GM21360 (cell line): ENCODE results near the gene TLCD5.

Experiments
- ATAC-seq: cut with Tn5 transposase; IDR thresholded peaks from one replicate; pipeline ENCODE4 v1.9.1; 2021; ENCODE audit warnings: mild to moderate bottlenecking, moderate library complexity; ENCODE audit not compliant: unreplicated experiment

The TLCD5 gene

GRCh38 chr11:120336641-120337354, 11.7 kb downstream of the TLCD5 start:
- peak; percentile 29 for ATAC-seq

- ATAC-seq = no peak
Measured at GRCh38 chr11:120337355-120338106, 12.4 kb downstream of the TLCD5 start.

GRCh38 chr11:120338107-120338933, 13.2 kb downstream of the TLCD5 start:
- ATAC-seq = no peak

- no peak for ATAC-seq
Measured at GRCh38 chr11:120339394-120339890, 14.3 kb downstream of the TLCD5 start.

GRCh38 chr11:120340529-120340928, 15.4 kb downstream of the TLCD5 start:
- no peak for ATAC-seq

- ATAC-seq = no peak
Measured at GRCh38 chr11:120342226-120342625, 17.1 kb downstream of the TLCD5 start.

- ATAC-seq = no peak
Measured at GRCh38 chr11:120342678-120343077, 17.6 kb downstream of the TLCD5 start.

GRCh38 chr11:120343429-120343828, 18.3 kb downstream of the TLCD5 start:
- ATAC-seq = peak; percentile 46

GRCh38 chr11:120344302-120345004, 19.4 kb downstream of the TLCD5 start:
- ATAC-seq = peak; percentile 72

- no peak for ATAC-seq
Measured at GRCh38 chr11:120346233-120346632, 21.1 kb downstream of the TLCD5 start.

- ATAC-seq = no peak
Measured at GRCh38 chr11:120350637-120351036, 25.5 kb downstream of the TLCD5 start.

- ATAC-seq = no peak
Measured at GRCh38 chr11:120352405-120352804, 27.3 kb downstream of the TLCD5 start.

- ATAC-seq = no peak
Measured at GRCh38 chr11:120354068-120354467, 29.0 kb downstream of the TLCD5 start.

- no peak for ATAC-seq
Measured at GRCh38 chr11:120354779-120355178, 29.7 kb downstream of the TLCD5 start.

GRCh38 chr11:120357620-120358019, 32.5 kb downstream of the TLCD5 start:
- ATAC-seq = no peak

- no peak for ATAC-seq
Measured at GRCh38 chr11:120358729-120359128, 33.6 kb downstream of the TLCD5 start.

- ATAC-seq = no peak
Measured at GRCh38 chr11:120363436-120363835, 38.3 kb downstream of the TLCD5 start.

GRCh38 chr11:120365512-120365911, 40.4 kb downstream of the TLCD5 start:
- ATAC-seq = no peak

- ATAC-seq = no peak
Measured at GRCh38 chr11:120372296-120372695, 47.2 kb downstream of the TLCD5 start.

GRCh38 chr11:120375076-120375475, 50.0 kb downstream of the TLCD5 start:
- no peak for ATAC-seq
